C4-2B (cell line): ENCODE measurements around the gene SORCS1.

Source experiments
- H3K27ac ChIP-seq: fragments of 450-650 bp; 2 replicates; pipeline ENCODE4 v1.5.1; 2017
- CTCF ChIP-seq: fragments of 450-650 bp; conservative IDR thresholded peaks from 2 replicates; pipeline ENCODE4 v1.5.1; 2017; ENCODE audit warnings: mild to moderate bottlenecking
- ZFX ChIP-seq: fragments of 450-650 bp; IDR thresholded peaks from 2 replicates; pipeline ENCODE4 v1.6.1; 2017

The SORCS1 gene

GRCh38 chr10:106565546-106565945 is 599.0 kb downstream of the SORCS1 start:
- TF ChIP-seq ZFX (no peak), CTCF (no peak)
- H3K27ac ChIP-seq: no peak overlapping the region

GRCh38 chr10:106563384-106563783 is 601.1 kb downstream of the SORCS1 start:
- TF ChIP-seq CTCF (no peak), ZFX (no peak)
- no peak overlapping the region for H3K27ac ChIP-seq

- no peak overlapping the region for H3K27ac ChIP-seq
- TF ChIP-seq ZFX (no peak), CTCF (no peak)
Measured at GRCh38 chr10:106560925-106561640, 603.4 kb downstream of the SORCS1 start.

- H3K27ac ChIP-seq: no peak overlapping the region
- TF ChIP-seq CTCF: no peak
- TF ChIP-seq ZFX: no peak
Measured at GRCh38 chr10:106559442-106559841, 605.1 kb downstream of the SORCS1 start.

GRCh38 chr10:106557951-106558733 is 606.4 kb downstream of the SORCS1 start:
- TF ChIP-seq CTCF: no peak
- TF ChIP-seq ZFX: no peak
- no peak overlapping the region for H3K27ac ChIP-seq

GRCh38 chr10:106557053-106557452 is 607.5 kb downstream of the SORCS1 start:
- no peak overlapping the region for H3K27ac ChIP-seq

More at GRCh38 chr10:106557053-106557452, 607.5 kb downstream of the SORCS1 start:
- no peak for TF ChIP-seq ZFX
- no peak for TF ChIP-seq CTCF
